HG03045 (cell line): Measurements from ENCODE around the gene B3GNT9.

Experiments used
- ATAC-seq: cut with Tn5 transposase; IDR thresholded peaks from one replicate; pipeline ENCODE4 v1.9.1; 2021; ENCODE audit warnings: mild to moderate bottlenecking, moderate library complexity; ENCODE audit not compliant: unreplicated experiment

B3GNT9 gene

GRCh38 chr16:67169011-67169451, 18.2 kb upstream of the B3GNT9 start:
- ATAC-seq = no peak

GRCh38 chr16:67167588-67167987, 16.8 kb upstream of the B3GNT9 start:
- ATAC-seq = no peak

GRCh38 chr16:67166598-67167168, 15.9 kb upstream of the B3GNT9 start:
- ATAC-seq = no peak

GRCh38 chr16:67166110-67166547, 15.3 kb upstream of the B3GNT9 start:
- ATAC-seq = no peak

GRCh38 chr16:67165121-67166078, 14.6 kb upstream of the B3GNT9 start:
- ATAC-seq = no peak

- ATAC-seq = no peak
Observed at GRCh38 chr16:67164599-67165061, 13.8 kb upstream of the B3GNT9 start, which contains the start of gene HSF4. TSS of gene HSF4 (plus strand) at chr16:67164745. CDS start at chr16:67164812, 67 bp downstream.

- ATAC-seq = no peak
Observed at GRCh38 chr16:67163999-67164558, 13.3 kb upstream of the B3GNT9 start.

GRCh38 chr16:67163164-67163998, 12.6 kb upstream of the B3GNT9 start:
- no peak for ATAC-seq

GRCh38 chr16:67162506-67163163, 11.8 kb upstream of the B3GNT9 start:
- ATAC-seq = no peak

GRCh38 chr16:67161595-67162058, 10.8 kb upstream of the B3GNT9 start:
- no peak for ATAC-seq

GRCh38 chr16:67158637-67159600, 8.1 kb upstream of the B3GNT9 start:
- ATAC-seq = peak; percentile 42

GRCh38 chr16:67157892-67158635, 7.3 kb upstream of the B3GNT9 start:
- no peak for ATAC-seq

GRCh38 chr16:67157106-67157748, 6.4 kb upstream of the B3GNT9 start:
- ATAC-seq = no peak

- ATAC-seq = no peak
Observed at GRCh38 chr16:67156143-67156844, 5.5 kb upstream of the B3GNT9 start.

GRCh38 chr16:67155295-67156142, 4.7 kb upstream of the B3GNT9 start:
- ATAC-seq = no peak
